GM21786 (cell line): ENCODE data around the gene MS4A18.

Source experiments
- ATAC-seq: cut with Tn5 transposase; IDR thresholded peaks from one replicate; pipeline ENCODE4 v1.9.1; 2021; ENCODE audit not compliant: unreplicated experiment

MS4A18 gene

DNA sequence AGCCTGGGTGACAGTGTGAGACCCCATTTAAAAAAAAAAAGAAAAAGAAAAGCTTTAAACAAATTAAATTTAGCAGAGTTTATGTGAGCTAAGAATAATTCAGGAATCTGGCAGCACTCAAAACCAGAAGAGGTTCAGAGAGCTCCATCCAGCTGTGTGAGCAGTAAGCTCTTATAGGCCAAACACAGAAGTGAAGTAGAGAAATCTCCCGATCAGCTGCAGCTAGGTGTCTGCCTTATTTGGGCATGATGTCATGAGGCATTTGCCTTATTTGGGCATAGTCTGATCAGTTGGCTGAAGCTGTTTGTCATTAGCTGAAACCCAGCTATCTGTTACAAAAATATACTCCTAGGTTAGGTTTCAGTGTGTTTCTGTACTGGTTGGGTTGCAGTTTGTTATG is 40.4 kb downstream of the MS4A18 start:
- ATAC-seq: peak; percentile 32

GRCh38 chr11:60765355-60765754 is 40.8 kb downstream of the MS4A18 start:
- no peak for ATAC-seq

GRCh38 chr11:60766547-60766946 is 42.0 kb downstream of the MS4A18 start:
- ATAC-seq: no peak

GRCh38 chr11:60767388-60767811 is 42.9 kb downstream of the MS4A18 start:
- no peak for ATAC-seq

DNA sequence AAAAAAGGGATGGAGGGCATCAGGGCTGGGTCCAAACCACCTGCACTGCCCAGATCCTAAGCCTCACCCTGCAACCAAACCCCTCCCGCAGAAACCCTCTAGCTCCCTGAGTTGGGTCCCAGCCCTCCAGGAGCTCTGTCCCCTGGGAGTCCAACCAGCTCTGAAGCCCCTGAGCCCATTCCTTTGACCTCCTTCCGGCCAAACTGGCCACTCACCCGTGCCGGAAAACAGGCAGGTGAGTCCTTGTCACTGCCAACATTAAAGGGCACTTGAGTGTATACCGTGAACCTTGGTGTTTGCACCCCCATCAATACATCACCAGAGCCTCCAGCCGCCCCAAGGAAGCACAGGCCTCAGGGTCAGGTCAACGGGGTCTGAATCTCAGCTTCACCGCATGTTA is 43.7 kb downstream of the MS4A18 start:
- no peak for ATAC-seq

- ATAC-seq: no peak
Measured at GRCh38 chr11:60769273-60769672, 44.8 kb downstream of the MS4A18 start.

GRCh38 chr11:60769811-60770210 is 45.3 kb downstream of the MS4A18 start:
- ATAC-seq: no peak

GRCh38 chr11:60771146-60771545 is 46.6 kb downstream of the MS4A18 start:
- no peak for ATAC-seq

- ATAC-seq: no peak
Measured at GRCh38 chr11:60771879-60772525, 47.5 kb downstream of the MS4A18 start.

DNA sequence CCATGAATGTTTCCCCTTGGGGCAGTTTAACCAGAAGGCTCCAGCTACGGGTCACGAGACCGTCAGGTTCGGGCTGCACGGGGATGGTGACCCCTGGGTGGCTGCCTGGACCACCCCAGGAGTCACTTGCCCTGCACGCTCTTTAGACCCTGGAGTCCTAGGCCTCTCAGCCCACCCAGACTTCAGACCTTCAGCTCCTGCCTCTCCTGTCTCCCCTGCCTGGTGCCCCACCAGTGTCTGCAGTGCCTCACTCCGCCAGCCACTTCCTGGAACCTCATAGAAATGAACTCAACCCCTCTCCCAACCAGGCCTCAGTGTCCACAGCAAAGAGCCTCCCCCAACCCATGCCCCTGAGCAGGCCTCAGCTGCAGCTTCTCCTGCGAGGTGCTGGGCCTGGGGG is 48.1 kb downstream of the MS4A18 start:
- no peak for ATAC-seq

DNA sequence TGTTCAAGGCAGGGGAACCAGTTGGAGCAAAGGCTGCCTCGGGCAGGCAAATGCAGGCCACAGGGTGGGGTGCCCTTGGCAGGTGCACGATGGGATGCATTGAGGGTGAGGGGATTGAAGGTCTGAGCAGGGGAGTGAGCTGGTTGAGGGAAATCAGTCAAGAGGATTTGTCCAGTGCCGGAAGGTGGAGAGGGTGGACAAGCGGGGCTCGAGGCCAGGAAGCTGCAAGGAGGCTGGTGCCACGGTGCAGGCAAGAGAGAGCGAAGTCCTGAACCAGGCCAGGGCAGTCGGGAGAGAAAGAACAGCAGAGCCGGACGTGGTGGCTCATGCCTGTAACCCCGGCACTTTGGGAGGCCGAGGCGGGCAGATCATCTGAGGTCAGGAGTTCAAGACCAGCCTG is 50.2 kb downstream of the MS4A18 start:
- no peak for ATAC-seq

DNA sequence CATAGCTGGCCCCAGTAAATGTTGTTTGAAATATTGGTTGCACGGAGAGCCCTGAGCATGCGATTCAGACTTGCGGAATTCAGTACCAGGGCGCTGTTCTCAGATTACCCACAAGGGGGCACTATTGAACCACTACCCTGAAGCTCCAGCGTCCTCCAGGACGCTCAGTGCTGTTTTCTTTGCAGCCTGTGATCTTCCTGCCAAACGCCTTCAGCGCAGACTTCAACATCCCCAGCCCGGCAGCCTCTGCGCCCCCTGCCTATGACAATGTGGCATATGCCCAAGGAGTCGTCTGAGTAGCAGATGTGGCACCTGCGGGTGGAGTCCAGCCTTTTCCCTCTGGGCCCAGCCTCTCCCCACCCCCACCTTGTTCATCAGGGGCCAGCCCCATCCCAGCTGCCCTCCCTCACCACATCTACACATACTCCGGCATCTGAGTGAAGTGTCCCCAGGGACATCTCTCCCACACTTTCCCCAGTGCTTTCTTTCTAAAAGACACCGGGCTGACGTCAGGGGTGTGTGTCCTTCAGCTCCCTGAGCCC is 51.0 kb downstream of the MS4A18 start:
- ATAC-seq: peak; percentile 85

DNA sequence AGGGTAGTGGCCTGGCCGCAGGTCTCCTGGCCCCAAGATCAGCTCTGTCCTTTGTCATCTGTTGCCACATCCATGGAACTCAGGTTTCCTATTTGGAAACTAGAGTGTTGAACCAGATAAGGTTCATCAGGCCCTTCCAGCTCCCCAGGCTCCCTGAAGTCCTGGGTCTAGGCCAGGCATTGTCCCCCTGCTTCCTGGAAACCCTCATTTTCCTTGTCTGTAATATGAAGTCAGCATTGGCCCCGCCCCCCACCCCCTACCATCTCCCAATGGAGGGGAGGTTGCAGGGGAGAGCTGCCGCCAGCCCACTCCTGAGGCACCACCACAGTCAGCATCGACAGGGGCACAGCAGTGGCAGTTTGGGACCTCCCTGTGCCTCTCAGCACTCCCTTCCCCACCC is 51.6 kb downstream of the MS4A18 start:
- ATAC-seq: no peak

GRCh38 chr11:60777106-60777505 is 52.6 kb downstream of the MS4A18 start:
- no peak for ATAC-seq

DNA sequence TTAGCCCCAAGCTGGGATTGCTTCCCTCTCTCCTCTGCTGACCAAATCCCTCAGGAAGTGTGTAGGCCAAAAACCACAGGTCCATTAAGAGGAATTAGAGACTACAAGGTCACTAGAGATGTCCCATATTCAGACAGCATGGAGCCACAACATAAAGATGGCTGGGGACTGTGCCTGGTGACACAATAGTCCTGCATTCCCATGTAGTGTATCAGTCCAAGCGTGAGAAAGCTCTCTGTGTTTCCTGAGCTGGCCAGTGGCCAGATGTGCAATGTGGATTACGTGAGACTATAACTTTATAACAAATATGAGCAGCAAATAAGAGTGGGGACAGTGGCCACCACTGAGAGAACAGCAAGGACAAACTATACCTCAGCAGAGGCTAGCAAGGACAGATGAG is 53.1 kb downstream of the MS4A18 start:
- ATAC-seq: no peak

GRCh38 chr11:60780065-60780464 is 55.5 kb downstream of the MS4A18 start:
- ATAC-seq: no peak

- ATAC-seq: no peak
Measured at GRCh38 chr11:60780774-60781173, 56.3 kb downstream of the MS4A18 start.

GRCh38 chr11:60781286-60781980 is 56.9 kb downstream of the MS4A18 start:
- no peak for ATAC-seq

- ATAC-seq: no peak
Measured at GRCh38 chr11:60781981-60782316, 57.4 kb downstream of the MS4A18 start.

DNA sequence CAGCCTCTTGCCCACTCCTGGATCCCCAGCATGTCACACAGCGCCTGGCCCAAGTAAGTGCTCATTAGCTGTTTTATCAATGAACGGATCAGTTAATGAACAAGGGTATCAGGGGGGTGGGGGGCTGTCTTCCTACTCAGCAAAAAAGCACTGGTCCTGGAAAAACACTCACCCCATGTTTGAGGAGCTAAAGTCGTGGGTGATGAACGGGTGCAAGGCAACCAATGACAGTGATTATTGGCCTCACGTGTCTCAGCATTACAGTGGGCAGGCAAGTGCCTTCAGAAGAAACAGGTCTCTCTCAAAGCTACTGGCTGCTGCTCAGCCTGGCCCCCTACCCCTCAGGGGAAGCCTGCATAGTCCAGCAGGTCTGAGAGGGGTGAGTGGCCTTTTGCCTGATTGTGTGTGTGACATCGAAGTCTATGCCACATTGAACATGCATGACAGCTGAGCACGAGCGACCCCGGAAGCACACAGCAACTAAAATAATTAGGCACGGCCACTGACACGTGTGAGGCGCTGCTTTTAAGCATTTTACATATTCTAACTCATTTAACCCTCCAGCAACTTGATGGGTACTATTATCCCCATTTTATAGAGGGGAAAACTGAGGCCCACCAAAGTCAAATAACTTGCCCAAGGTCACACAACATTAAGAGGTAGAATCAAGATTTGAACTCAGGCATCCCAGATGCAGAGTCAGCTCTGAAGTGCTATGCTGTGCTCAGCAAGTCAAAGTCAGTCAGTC is 58.0 kb downstream of the MS4A18 start:
- no peak for ATAC-seq

DNA sequence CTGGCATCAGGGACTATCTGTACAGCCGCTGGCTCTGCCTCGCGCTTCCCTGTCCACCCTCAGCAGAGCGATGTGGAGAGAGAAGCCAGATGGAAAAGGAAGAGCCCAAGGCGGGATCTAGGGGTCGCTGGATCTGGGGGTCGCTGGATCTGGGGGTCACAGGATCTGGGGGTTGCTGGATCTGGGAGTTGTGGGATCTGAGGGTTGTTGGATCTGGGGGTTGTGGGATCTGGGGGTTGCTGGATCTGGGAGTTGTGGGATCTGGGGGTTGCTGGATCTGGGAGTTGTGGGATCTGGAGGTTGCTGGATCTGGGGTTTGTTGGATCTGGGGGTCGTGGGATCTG is 58.6 kb downstream of the MS4A18 start:
- no peak for ATAC-seq

DNA sequence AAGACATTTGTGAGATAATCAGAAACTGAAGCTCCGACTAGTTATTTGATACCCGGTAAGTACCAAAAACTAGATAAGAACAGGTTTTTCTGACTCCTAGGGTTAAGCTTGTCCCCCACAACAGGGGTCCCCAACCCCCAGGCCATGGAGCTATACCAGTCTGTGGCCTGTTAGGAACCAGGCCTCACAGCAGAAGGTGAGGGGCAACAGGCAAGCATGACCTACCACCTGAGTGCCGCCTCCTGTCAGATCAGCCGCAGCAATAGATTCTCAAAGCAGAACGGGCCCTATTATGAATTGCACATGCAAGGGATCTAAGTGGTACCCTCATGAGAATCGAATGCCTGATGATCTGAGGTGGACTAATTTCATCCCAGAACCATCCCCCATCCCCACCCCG is 59.4 kb downstream of the MS4A18 start:
- ATAC-seq: no peak
